OCI-LY3 (cell line): Measurements from ENCODE around the gene CXXC5.

Experiments used
- H2AFZ ChIP-seq: fragments of 200-600, 300-600 bp; shearing (Covaris generic); 2 replicates; pipeline ENCODE4 v1.6.0; 2014; ENCODE audit warnings: antibody characterized with exemption, low read depth, low read length
- H3K27ac ChIP-seq: fragments of 200-600, 300-600 bp; sonication (generic); 2 replicates; pipeline ENCODE4 v1.5.1; 2014; ENCODE audit warnings: mild to moderate bottlenecking, low read length, moderate library complexity, mixed read lengths
- H3K27me3 ChIP-seq: fragments of 200-600, 300-600 bp; sonication (generic); 2 replicates; pipeline ENCODE4 v1.6.1; 2014; ENCODE audit warnings: low read depth, low read length, mixed read lengths
- H3K36me3 ChIP-seq: fragments of 200-600, 300-600 bp; sonication (generic); replicated peaks from 2 replicates; pipeline ENCODE3; 2014; ENCODE audit warnings: low read depth, low read length, mixed read lengths
- H3K4me1 ChIP-seq: fragments of 300-600, 200-600 bp; sonication (generic); 2 replicates; pipeline ENCODE4 v1.6.1; 2014; ENCODE audit warnings: low read length, mixed read lengths
- H3K4me2 ChIP-seq: fragments of 200-600, 300-600 bp; sonication (generic); 2 replicates; pipeline ENCODE4 v1.6.1; 2014; ENCODE audit warnings: low read length, mixed read lengths
- H3K4me3 ChIP-seq: fragments of 300-600, 200-600 bp; sonication (generic); 2 replicates; pipeline ENCODE4 v1.5.1; 2014; ENCODE audit warnings: antibody characterized with exemption, mild to moderate bottlenecking, low read length, moderate library complexity
- H3K79me2 ChIP-seq: fragments of 300-600, 200-600 bp; shearing (Covaris generic); 2 replicates; pipeline ENCODE4 v1.6.1; 2014; ENCODE audit warnings: mild to moderate bottlenecking, low read length, mixed read lengths
- H3K9ac ChIP-seq: fragments of 300-600, 200-600 bp; shearing (Covaris generic); 2 replicates; pipeline ENCODE4 v1.6.0; 2014; ENCODE audit warnings: mild to moderate bottlenecking, low read length, moderate library complexity
- H3K9me3 ChIP-seq: fragments of 200-600, 300-600 bp; shearing (Covaris generic); 2 replicates; pipeline ENCODE4 v1.6.1; 2014; ENCODE audit warnings: low read length, mixed read lengths; ENCODE audit not compliant: insufficient read depth
- H4K20me1 ChIP-seq: fragments of 200-600, 300-600 bp; sonication (generic); 2 replicates; pipeline ENCODE4 v1.6.1; 2016; ENCODE audit warnings: low read length, mixed read lengths; ENCODE audit not compliant: insufficient read depth
- CTCF ChIP-seq: fragments of 200-600, 300-600 bp; sonication (generic); IDR thresholded peaks from 2 replicates; pipeline ENCODE4 v1.5.1; 2014; ENCODE audit warnings: antibody characterized with exemption, low read length, low read depth
- EZH2phosphoT487 ChIP-seq: fragments of 200-600 bp; shearing (Covaris generic); IDR thresholded peaks from 2 replicates; pipeline ENCODE4 v1.6.1; 2018; ENCODE audit warnings: antibody characterized with exemption, mixed run types, low read depth

CXXC5 gene

GRCh38 chr5:139636975-139637408, 11.2 kb upstream of the CXXC5 start:
- Histone ChIP-seq H3K4me3 (peak overlapping the region; percentile 77), H3K27me3 (no peaks in the 10 kb centered on the region), H3K4me2 (peak overlapping the region; percentile 91), H3K4me1 (peaks cover 80% of the 10 kb centered on the region), H3K27ac (peak overlapping the region; percentile 96), H3K9me3 (no peaks in the 10 kb centered on the region), H3K36me3 (peaks cover 4% of the 10 kb centered on the region), H3K9ac (peak overlapping the region; percentile 73), H3K79me2 (peaks cover 3% of the 10 kb centered on the region; the same call in 1 of the 2 replicates), H4K20me1 (no peaks in the 10 kb centered on the region), H2AFZ (no peak overlapping the region)
- no peak for TF ChIP-seq CTCF
- no peak for TF ChIP-seq EZH2phosphoT487

GRCh38 chr5:139637438-139638089, 10.6 kb upstream of the CXXC5 start:
- TF ChIP-seq CTCF (peak; percentile 31; the same call in 1 of the 2 replicates), EZH2phosphoT487 (no peak)
- H3K27ac ChIP-seq, result peak overlapping the region; percentile 96
- no peak overlapping the region for H2AFZ ChIP-seq
- peak overlapping the region; percentile 73 for H3K9ac ChIP-seq
- no peaks in the 10 kb centered on the region for H4K20me1 ChIP-seq
- peak overlapping the region; percentile 77 for H3K4me3 ChIP-seq
- peak overlapping the region; percentile 91 for H3K4me2 ChIP-seq
- peaks cover 3% of the 10 kb centered on the region; the same call in 1 of the 2 replicates for H3K79me2 ChIP-seq
- peaks cover 82% of the 10 kb centered on the region for H3K4me1 ChIP-seq
- no peaks in the 10 kb centered on the region for H3K9me3 ChIP-seq
- peaks cover under 1% of the 10 kb centered on the region for H3K36me3 ChIP-seq
- H3K27me3 ChIP-seq, result no peaks in the 10 kb centered on the region

GRCh38 chr5:139638090-139638735, 9.9 kb upstream of the CXXC5 start:
- Histone ChIP-seq H3K27ac (peak overlapping the region; percentile 96), H3K4me1 (peaks cover 82% of the 10 kb centered on the region), H3K9me3 (no peaks in the 10 kb centered on the region), H4K20me1 (no peaks in the 10 kb centered on the region), H3K79me2 (peaks cover 3% of the 10 kb centered on the region; the same call in 1 of the 2 replicates), H3K9ac (peak overlapping the region; percentile 73), H3K36me3 (no peaks in the 10 kb centered on the region), H3K4me3 (peak overlapping the region; percentile 77), H3K27me3 (no peaks in the 10 kb centered on the region), H2AFZ (no peak overlapping the region), H3K4me2 (peak overlapping the region; percentile 91)
- no peak for TF ChIP-seq CTCF
- no peak for TF ChIP-seq EZH2phosphoT487
